Embryonic facial prominence (tissue), 1 donor: ENCODE measurements around the gene PALD1.
A peak's percentile ranks its signal among the peaks of the same experiment; 100 is the strongest.

Source experiments
- DNase-seq: peaks from one replicate; pipeline ENCODE4 v3.0.0-alpha.2; 2016; ENCODE audit errors: extremely low spot score

The PALD1 gene

DNA sequence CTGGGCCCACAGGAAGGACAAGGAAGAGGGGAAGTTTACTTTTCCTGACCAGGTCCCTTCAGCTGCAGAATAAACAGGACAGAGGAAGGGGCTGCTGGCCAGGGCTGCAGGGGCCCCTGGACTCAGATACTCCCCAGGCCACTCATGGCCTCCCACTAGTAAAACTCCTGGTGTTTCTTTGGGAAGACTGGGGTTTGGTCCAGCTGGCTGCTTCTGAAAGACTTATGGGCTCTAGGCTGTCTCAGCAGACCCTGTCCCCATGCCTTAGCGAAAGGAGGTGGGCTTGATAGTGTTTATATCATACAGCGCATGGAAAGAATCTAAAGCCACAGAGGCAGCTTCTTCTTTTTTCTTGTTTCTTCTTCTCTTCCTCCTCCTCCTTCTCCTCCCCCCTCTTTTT lies 56.4 kb downstream of the PALD1 start:
- no peak for DNase-seq

DNA sequence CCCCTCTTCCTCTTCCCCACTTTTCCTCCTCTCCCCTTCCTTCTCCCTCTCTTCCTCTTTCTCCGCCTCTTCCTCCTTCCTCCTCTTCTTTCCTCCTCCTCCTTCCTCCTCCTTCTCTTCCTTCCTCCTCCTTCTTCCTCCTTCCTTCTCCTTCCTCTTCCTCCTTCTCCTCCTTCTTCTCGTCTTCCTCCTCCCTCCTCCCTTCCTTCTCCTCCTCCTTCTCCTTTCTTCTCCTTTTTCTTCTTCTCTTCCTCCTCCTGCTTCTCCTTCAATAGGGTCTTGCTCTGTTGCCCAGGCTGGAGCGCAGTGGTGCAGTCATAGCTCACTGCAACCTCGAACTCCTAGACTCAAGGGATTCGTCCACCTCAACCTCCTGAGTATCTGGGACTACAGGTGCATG lies 56.9 kb downstream of the PALD1 start:
- DNase-seq, result no peak

- no peak for DNase-seq
Measured at GRCh38 chr10:70536196-70536861, 57.8 kb downstream of the PALD1 start.

GRCh38 chr10:70537398-70538194 lies 59.0 kb downstream of the PALD1 start:
- no peak for DNase-seq

DNA sequence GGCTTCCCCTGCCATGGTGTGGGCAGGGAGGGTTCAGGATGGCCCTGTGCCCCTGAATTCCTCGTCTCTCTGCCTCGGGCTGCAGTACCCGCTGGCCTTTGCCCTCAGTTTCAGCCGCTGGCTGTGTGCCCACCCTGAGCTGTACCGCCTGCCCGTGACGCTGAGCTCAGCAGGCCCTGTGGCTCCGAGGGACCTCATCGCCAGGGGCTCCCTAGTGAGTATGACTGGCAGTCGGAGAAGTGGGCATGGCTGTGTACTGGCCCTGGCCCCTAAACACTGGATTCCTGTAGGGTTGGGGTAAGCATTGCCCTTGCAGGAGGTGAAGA lies 59.6 kb downstream of the PALD1 start:
- DNase-seq, result no peak

DNA sequence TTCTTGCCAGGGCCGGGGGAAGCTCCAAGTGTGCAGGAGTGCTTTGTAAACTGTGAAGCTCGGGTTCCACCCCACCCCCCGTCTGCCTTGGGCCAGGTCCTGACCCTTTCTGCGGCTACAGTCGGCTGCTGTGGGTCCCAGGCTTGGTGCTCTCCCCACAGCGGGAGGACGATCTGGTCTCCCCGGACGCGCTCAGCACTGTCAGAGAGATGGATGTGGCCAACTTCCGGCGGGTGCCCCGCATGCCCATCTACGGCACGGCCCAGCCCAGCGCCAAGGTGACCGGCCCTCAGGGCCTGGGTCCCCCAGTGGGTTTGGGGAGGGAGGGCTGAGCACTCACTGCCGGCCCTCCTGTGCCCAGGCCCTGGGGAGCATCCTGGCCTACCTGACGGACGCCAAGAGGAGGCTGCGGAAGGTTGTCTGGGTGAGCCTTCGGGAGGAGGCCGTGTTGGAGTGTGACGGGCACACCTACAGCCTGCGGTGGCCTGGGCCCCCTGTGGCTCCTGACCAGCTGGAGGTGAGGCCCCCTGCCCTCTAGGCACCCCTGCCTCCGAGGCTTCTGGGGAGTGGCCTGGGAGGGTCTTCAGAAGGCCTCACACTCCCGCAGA lies 60.3 kb downstream of the PALD1 start:
- DNase-seq, result no peak

- DNase-seq, result no peak
Measured at GRCh38 chr10:70539471-70539870, 60.9 kb downstream of the PALD1 start.

DNA sequence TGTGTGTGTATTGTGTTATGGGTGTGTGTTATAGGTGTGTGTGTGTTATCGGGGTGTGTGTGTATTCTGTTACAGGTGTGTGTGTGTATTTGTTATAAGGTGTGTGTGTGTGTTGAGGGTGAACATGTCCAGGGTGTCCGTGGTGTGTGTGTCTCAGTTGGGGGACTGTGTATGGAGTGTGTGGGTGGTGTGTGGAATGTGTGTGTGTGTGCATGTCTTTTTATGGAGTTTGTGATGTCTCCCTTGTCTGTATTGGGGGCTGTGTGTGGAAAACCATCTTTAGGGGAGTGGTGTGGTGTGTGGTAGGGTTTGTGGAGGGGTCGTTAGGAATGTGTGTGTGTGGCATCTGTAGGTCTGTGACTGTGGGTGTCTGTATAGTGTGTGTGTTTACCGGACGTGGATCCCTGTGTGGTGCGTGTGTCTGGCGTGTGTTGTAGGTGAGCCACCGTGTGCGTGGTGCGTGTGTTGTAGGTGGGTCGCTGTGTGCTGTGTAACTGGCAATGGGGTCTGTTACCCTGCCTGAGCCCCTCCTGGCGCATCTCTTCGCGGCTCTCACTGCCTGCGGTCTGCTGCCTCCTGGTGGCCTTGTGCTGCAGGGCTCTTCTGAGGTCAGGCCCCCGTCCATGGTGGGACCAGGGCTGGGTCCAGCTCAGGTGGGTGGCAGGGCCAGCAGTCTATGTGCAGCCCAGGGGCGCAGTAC lies 61.7 kb downstream of the PALD1 start:
- DNase-seq, result no peak

DNA sequence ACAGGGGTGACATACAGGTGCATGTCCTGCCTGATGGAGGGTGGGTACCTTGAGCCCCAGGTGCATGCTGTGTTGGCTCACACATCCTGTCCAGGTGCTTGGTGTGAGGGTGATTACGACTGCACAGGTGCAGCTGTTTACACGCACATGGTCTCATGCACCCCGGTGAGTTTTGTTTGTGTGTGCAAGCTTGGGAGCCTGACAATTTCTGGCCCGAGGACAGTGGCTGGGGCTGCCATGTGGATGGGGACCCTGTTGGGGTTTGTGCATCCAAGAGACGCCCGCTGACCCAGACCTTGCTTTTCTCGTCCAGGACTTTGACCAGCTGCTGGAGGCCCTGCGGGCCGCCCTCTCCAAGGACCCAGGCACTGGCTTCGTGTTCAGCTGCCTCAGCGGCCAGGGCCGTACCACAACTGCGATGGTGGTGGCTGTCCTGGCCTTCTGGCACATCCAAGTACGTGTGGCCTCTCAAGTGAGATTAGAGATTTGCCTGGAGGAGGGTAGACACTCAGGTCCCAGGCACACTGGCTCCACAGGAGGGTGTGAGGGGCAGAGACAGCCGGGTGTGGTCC lies 62.3 kb downstream of the PALD1 start:
- DNase-seq, result no peak

DNA sequence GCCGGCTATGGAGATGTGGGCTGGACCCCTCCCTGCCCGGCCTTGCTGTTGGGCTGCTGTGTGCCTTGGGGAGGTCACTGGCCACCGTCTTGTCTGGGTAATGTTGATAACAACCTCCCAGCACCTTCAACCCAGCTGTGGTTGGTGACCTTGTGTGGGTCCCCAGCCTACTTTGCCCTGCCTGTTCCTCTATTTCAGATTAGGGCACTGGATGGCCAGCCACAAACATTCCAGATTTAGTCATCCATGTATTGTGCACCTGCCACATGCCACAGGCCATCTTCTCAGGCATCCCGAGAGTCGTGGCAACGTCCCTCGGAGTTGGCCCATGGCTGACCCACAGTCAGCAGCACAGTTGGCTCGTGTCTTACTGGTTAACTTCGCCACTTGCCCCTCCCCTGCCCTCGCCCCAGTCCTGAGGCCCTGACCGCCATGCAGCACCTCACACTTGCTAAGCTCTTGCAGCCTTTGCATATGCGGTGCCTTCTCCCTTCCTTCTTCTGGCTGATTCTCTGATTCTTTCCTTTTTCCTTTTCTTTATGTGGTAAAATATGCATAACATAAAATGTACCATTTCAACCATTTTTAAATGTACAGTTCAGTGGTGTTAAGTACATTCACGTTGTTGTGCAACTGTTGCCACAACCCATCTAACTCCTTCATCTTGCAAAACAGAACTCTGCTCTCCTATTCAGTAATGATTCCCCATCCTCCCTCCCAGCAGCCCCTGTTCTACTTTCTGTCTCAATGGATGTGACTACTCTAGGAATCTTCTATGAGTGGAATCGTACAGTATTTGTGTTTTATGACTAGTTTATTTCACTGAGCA lies 63.4 kb downstream of the PALD1 start:
- DNase-seq, result no peak

DNA sequence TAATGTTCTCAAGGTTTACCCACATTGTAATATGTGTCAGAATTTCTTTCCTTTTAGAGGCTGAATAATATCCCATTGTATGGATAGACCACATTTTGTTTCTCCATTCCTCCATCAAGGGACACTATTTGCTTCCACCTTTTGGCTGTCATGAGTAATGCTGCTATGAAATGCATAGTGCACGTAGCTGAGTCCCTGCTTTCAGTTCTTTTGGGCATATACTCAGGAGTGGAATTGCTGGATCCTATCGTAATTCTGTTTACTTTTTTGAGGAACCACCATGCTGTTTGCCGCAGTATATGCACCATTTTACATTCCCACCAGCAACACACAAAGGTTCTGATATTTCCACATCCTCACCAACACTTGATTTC lies 64.0 kb downstream of the PALD1 start:
- no peak for DNase-seq

GRCh38 chr10:70543911-70544310 lies 65.3 kb downstream of the PALD1 start:
- no peak for DNase-seq

DNA sequence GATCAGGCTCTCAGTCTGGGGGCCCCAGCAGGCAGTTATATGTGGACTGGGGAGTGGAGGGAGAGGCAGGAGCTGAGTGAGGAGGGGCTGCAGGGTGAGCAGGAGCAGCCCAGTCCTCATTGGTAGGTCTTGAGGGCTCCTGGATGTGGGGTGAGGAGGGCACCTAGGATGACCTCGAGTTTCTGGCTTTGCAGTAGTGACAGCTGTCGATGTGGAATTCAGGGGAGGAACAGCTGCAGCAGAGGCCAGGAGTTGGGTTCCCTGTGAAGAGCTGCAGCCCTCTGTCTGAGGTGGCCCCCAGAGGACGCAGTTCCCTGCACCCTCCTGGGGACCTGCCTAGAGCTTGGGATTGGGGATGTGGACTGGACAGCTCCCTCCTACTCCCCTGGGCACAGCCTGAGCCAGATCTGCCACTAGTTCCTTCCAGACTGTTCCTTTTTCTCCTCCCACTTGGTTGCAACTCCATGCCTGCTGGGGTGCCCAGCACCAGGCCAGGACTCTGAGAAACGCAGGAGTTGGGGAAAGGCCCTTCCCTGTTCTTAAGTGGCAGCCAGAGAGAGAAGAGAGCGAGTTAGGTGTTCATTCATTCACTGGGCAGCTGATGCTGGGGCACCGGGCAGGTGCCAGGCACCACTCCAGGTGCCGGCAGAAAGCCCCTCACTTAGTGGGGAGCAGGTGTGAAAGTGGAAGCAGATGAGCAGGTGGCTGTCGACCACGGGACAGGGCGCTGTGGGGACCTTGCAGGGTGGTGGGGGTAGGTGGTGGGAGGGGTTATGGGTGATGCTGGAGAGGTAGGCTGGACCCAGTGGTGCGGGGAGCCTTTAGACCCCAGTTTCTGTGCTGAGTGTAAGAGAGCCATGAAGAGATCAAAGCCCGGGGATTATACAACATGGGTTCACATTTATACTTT lies 66.1 kb downstream of the PALD1 start:
- no peak for DNase-seq

GRCh38 chr10:70546584-70546983 lies 68.0 kb downstream of the PALD1 start:
- DNase-seq, result no peak

DNA sequence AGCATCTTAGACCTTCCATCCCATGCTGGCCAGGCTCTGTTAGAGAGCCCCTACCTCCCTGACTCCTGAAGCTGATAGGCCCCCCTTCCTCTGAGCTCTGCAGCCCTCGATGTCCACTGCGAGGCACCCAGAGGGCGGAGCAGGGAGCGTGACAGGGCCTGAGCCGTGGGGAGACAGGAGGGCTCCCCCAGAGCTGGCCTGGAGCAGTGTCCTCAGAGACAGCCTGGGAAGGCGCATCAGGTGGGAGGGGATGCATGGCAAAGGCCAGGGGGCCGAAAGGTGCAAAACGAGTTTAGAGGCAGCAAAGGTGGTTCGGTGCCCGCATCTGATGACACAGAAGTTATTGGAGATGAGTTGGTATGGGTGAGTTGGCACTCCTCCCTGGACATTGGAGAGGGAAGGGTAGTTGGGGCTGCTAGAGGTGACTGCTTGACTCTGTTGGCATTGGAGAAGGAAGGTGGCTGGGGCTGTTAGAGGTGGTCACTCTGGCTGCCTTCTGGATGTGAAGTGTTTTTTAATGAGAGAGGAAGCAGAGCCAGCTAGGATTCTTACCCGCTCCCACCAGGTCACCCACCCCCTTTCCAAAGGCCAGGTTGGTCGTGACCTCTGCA lies 70.9 kb downstream of the PALD1 start:
- DNase-seq, result no peak

DNA sequence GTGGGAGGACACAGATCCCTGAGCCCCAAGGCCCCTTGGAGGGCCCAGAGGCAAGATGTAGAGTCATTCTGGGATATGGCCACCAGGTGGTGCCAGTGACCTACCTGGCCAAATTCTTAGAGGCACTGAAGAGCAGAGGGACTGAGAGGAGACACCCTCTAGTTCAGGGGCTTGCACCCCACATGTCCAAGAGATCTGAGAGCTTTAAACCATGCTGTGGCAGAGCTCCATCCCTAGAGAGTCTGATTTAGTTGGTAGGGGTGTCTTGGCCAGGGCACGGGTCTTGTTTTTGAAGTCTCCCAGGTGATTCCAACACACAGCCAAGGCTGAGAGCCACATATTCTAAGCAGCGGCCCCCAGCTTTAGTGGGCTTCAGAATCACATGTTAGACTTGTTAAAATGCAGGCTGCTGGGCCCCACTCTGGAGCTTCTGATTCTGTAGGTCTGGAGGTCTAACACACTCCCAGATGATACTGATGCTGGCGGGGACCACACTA lies 71.4 kb downstream of the PALD1 start:
- DNase-seq, result no peak

GRCh38 chr10:70550459-70550858 lies 71.9 kb downstream of the PALD1 start:
- no peak for DNase-seq

DNA sequence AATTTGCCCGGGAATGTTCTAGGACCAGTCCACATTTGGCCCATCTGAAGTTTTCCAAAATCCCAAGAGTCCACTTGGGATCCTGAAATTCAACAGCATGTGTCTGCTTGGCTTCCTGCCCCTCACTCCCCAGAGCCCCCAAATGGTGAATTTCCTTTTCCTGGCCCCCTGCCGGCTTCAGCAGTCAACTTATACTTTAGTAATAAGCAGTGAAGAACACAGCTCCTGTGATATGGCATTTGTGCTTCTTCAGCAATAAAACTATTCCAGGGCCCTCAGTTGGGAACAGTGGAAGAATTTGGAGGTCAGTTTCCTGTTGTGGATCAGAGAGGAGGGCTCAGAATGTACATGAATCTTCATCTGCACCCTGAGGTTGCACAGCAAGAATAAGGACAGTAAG lies 72.9 kb downstream of the PALD1 start:
- no peak for DNase-seq

DNA sequence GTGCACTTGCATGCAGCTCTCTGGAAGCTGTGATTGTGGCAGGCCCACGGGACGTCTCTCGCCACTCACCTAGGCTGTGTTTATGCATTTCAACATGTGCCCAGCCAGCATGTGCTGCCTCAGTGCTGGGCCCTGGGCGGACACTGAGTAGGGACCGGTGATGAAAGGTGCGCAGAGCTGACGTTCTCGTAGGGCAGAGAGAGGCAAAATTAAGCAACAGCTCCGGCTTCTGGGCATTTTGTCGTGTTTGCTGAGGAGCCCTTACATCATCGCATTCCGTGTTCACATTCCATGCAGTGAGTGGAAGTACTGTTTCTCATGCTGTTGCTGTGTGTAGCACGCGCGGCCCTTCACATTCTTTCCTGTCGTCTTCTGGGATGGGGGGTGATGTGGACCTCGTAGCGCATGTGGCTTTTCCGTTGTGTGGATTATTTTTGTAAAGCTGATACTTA lies 73.4 kb downstream of the PALD1 start:
- DNase-seq, result peak; percentile 76

DNA sequence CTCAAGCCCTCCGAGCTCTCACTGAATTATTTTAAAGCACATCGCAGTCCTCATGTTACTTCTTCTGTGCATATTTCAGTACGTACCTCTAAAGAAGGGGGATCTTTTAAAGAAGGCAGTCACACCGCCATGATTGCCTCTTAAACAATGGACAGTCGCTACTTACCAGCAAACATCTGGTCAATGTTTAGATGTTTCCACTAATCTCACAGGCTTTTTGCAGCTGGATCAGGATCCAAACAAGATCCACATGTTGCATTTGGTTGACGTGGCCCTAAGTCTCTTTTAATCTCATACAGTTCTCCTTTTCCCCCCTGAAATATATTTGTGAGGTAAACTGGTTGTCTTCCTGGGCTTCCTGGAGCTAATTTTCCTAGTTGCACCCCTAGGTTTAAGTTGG lies 74.0 kb downstream of the PALD1 start:
- no peak for DNase-seq
